A549 (cell line): Measurements from ENCODE around the gene MYO1H. TPM values are rescaled to one million over a fixed set of nuclear protein-coding genes. Genes with fewer than 3 reads are reported as not detected.
A peak's percentile ranks its signal among the peaks of the same experiment; 100 is the strongest.

Experiments
- ATAC-seq, 2 experiments: fragments of 200-7000 bp in 1 of 2; fragments of >200 bp in 1 of 2; cut with Nextera tagmentation in 1 of 2; cut with Tn5 transposase in 1 of 2; 3 replicates each; pipeline versions ENCODE4 v1.8.0 to v1.9.1; 2018 to 2020; ENCODE audit warnings: mild to moderate bottlenecking in 1 of 2, moderate library complexity in 1 of 2
- CTCF ChIA-PET: fragments of 300-600 bp; sonication (Branson Sonifier 250); formaldehyde crosslinking; extraction: SDS; loops from one replicate; lab custom pipeline; 2021; ENCODE audit warnings: antibody characterized with exemption, inconsistent platforms; lab: Yijun Ruan, JAX
- POLR2A ChIA-PET: fragments of 350-600 bp; formaldehyde crosslinking; extraction: SDS; loops from one replicate; lab custom pipeline; 2021; ENCODE audit warnings: antibody characterized with exemption, inconsistent platforms; lab: Yijun Ruan, JAX
- DNase-seq, 2 experiments: peaks; one replicate each; pipeline versions ENCODE4 v3.0.0 to v3.0.0-alpha.2; 2011 to 2016; ENCODE audit warnings: low read depth in 1 of 2, low spot score in 1 of 2
- FAIRE-seq: peaks from 2 replicates; lab custom pipeline; 2011; peaks lifted over from hg19 to GRCh38; lab: Jason Lieb, UNC
- H3K27ac ChIP-seq, 2 experiments: fragments of >200 bp; sonication (Bioruptor Twin); formaldehyde crosslinking; 3 replicates each; pipeline ENCODE4 v1.5.1; 2016 to 2017
- H3K4me1 ChIP-seq: fragments of >200 bp; sonication (Bioruptor Twin); formaldehyde crosslinking; 3 replicates; pipeline ENCODE4 v1.6.1; 2016
- H3K4me2 ChIP-seq: fragments of >200 bp; sonication (Bioruptor Twin); formaldehyde crosslinking; 3 replicates; pipeline ENCODE4 v1.6.1; 2016
- H3K4me3 ChIP-seq: fragments of >200 bp; sonication (Bioruptor Twin); formaldehyde crosslinking; 3 replicates; pipeline ENCODE4 v1.5.1; 2016
- H3K9me3 ChIP-seq: fragments of >200 bp; sonication (Bioruptor Twin); formaldehyde crosslinking; 3 replicates; pipeline ENCODE4 v1.6.1; 2016
- BCL3 ChIP-seq: fragments of >200 bp; sonication (Bioruptor Twin); formaldehyde crosslinking; IDR thresholded peaks from 3 replicates; pipeline ENCODE4 v1.6.1; 2016
- BHLHE40 ChIP-seq: IDR thresholded peaks from 2 replicates; pipeline ENCODE4 v1.6.1; 2012; ENCODE audit warnings: low read depth, low read length, inconsistent platforms
- CBX8 ChIP-seq: fragments of 200-600 bp; sonication (generic); IDR thresholded peaks from 2 replicates; pipeline ENCODE4 v1.6.1; 2016
- CHD2 ChIP-seq: fragments of 150-350 bp; IDR thresholded peaks from 2 replicates; pipeline ENCODE4 v1.6.1; 2014; ENCODE audit warnings: low read length; ENCODE audit not compliant: partially characterized antibody
- CTCF ChIP-seq: fragments of >200 bp; sonication (Bioruptor Twin); formaldehyde crosslinking; IDR thresholded peaks from 3 replicates; pipeline ENCODE4 v1.5.1; 2016
- HMGXB4 ChIP-seq: fragments of 250-450 bp; sonication (Bioruptor Pico); IDR thresholded peaks from 2 replicates; pipeline ENCODE4 v1.5.0; 2021; ENCODE audit warnings: mild to moderate bottlenecking, moderate library complexity, borderline replicate concordance
- HOXA7 ChIP-seq: fragments of 250-450 bp; sonication (Bioruptor Pico); IDR thresholded peaks from 2 replicates; pipeline ENCODE4 v1.5.0; 2020; ENCODE audit warnings: mild to moderate bottlenecking, moderate library complexity
- HOXB13 ChIP-seq: fragments of 250-450 bp; sonication (Bioruptor Pico); IDR thresholded peaks from 2 replicates; pipeline ENCODE4 v1.5.0; 2020; ENCODE audit warnings: low read depth, mild to moderate bottlenecking, moderate library complexity
- HOXB5 ChIP-seq: fragments of 250-450 bp; sonication (Bioruptor Pico); IDR thresholded peaks from 2 replicates; pipeline ENCODE4 v1.5.0; 2020; ENCODE audit warnings: mild to moderate bottlenecking, moderate library complexity
- MAX ChIP-seq: IDR thresholded peaks from 2 replicates; pipeline ENCODE4 v1.6.1; 2012
- NPAS2 ChIP-seq: fragments of 250-450 bp; sonication (Bioruptor Pico); IDR thresholded peaks from 2 replicates; pipeline ENCODE4 v1.8.0; 2022; ENCODE audit warnings: mild to moderate bottlenecking, moderate library complexity, borderline replicate concordance
- PHF8 ChIP-seq: fragments of 200-600 bp; sonication (generic); IDR thresholded peaks from 2 replicates; pipeline ENCODE4 v1.6.1; 2016; ENCODE audit warnings: low read depth, mild to moderate bottlenecking, antibody characterized with exemption, moderate library complexity, borderline replicate concordance
- POLR2AphosphoS2 ChIP-seq: conservative IDR thresholded peaks from 2 replicates; pipeline ENCODE4 v1.6.1; 2012; ENCODE audit warnings: low read length, improper control_type of control experiment, inconsistent platforms
- RAD21 ChIP-seq, 2 experiments: fragments of >200 bp in 1 of 2; sonication (Bioruptor Twin) in 1 of 2; formaldehyde crosslinking in 1 of 2; IDR thresholded peaks in 1 of 2; conservative IDR thresholded peaks in 1 of 2; 2 replicates in 1 of 2; 3 replicates in 1 of 2; pipeline ENCODE4 v1.6.1; 2012 to 2018; ENCODE audit warnings: inconsistent platforms in 1 of 2
- RCOR1 ChIP-seq: fragments of 150-350 bp; IDR thresholded peaks from 2 replicates; pipeline ENCODE4 v1.6.1; 2014; ENCODE audit warnings: antibody characterized with exemption, low read length, low read depth
- REST ChIP-seq: fragments of 200-600 bp; sonication (generic); IDR thresholded peaks from 2 replicates; pipeline ENCODE4 v1.6.1; 2016; ENCODE audit warnings: antibody characterized with exemption, mild to moderate bottlenecking, moderate library complexity
- RNF2 ChIP-seq: fragments of 200-600 bp; sonication (generic); IDR thresholded peaks from 2 replicates; pipeline ENCODE4 v1.6.1; 2016; ENCODE audit warnings: low read depth, mild to moderate bottlenecking, antibody characterized with exemption, moderate library complexity, borderline replicate concordance
- USF2 ChIP-seq: fragments of 450-650 bp; IDR thresholded peaks from 2 replicates; pipeline ENCODE4 v1.6.1; 2014; ENCODE audit warnings: antibody characterized with exemption
- ZC3H11A ChIP-seq: fragments of 450-650 bp; IDR thresholded peaks from 2 replicates; pipeline ENCODE4 v1.6.1; 2014; ENCODE audit warnings: antibody characterized with exemption, mild to moderate bottlenecking
- ZFP36 ChIP-seq: fragments of 450-650 bp; IDR thresholded peaks from 2 replicates; pipeline ENCODE4 v1.6.1; 2014; ENCODE audit warnings: borderline replicate concordance; ENCODE audit not compliant: partially characterized antibody
- ZNF302 ChIP-seq: fragments of 250-450 bp; sonication (Bioruptor Pico); IDR thresholded peaks from 2 replicates; pipeline ENCODE4 v1.9.0; 2021; ENCODE audit warnings: inconsistent platforms, mild to moderate bottlenecking, moderate library complexity
- WGBS: methylation state at CpG from one replicate; pipeline ENCODE4 v1.1.6; 2017; ENCODE audit errors: missing lambda C conversion rate; 5-methylcytosine and 5-hydroxymethylcytosine counted together
- polyA plus RNA-seq, 4 experiments: library from polyadenylated mRNA; depleted of rRNA in 3 of 4; stranded (reverse); fragments of >200 nt; fragmentation: RNase III in 1 of 4; extraction: RNeasy Plus Mini Kit Qiagen cat#74134 plus additional on column Dnase treatment in 1 of 4; gene quantifications; 2 replicates in 3 of 4; 3 replicates in 1 of 4; pipeline ENCODE4 v1.2.3, GENCODE V29; 2011 to 2017

Gene MYO1H
- polyA plus RNA-seq, 2 of the 4 experiments (the other 2 are of a cell fraction), result not detected

GRCh38 chr12:109385339-109386058 lies 37.8 kb downstream of the MYO1H start (continued):
- TF ChIP-seq CTCF, result peak; percentile 92
- no peak for TF ChIP-seq BCL3
- no peak for TF ChIP-seq ZC3H11A
- TF ChIP-seq POLR2AphosphoS2, result no peak
- TF ChIP-seq, all 56 proteins: peak for 4

- Histone ChIP-seq H3K9me3 (peaks cover 2% of the 10 kb centered on the region; the same call in 1 of the 3 replicates), H3K4me3 (no peak overlapping the region), H3K27ac (no peak overlapping the region), H3K4me1 (peaks cover 8% of the 10 kb centered on the region; the same call in 2 of the 3 replicates), H3K4me2 (peak overlapping the region; percentile 72)
- no peak for DNase-seq
- FAIRE-seq, result no peak
- TF ChIP-seq NPAS2 (CRISPR knock-in tag) (no peak), HOXA7 (no peak), RAD21 (conservative IDR thresholded peaks at IDR 0.05 in 1 of 2, IDR thresholded peaks at IDR 0.05 in 1 of 2) (no peak), CBX8 (no peak), ZNF302 (CRISPR knock-in tag) (no peak), HOXB5 (CRISPR knock-in tag) (no peak), HOXB13 (CRISPR knock-in tag) (no peak), CHD2 (no peak), RCOR1 (no peak), USF2 (no peak), ZFP36 (no peak), BHLHE40 (no peak), POLR2AphosphoS2 (no peak), PHF8 (no peak), REST (no peak), RNF2 (no peak), ZC3H11A (no peak), MAX (no peak), HMGXB4 (no peak)
- 15% methylated on average over 5 of the region's 5 CpGs for WGBS
- POLR2A ChIA-PET, result interaction anchor here (1.2 kb wide), 2 partner anchors 231 to 274 kb away, joined by 6 to 9 read pairs; no protein-coding TSS in a partner anchor
- CTCF ChIA-PET, result interaction anchor here (0.6 to 4.2 kb wide), 41 partner anchors 9 to 816 kb away, joined by 3 to 58 read pairs (median 4); partner anchors contain the start of genes ACACB, MYO1H and UNG
- ATAC-seq, result no peak
Measured at GRCh38 chr12:109386059-109386433, 38.3 kb downstream of the MYO1H start.
